ENCODE data around the gene GABRA4. TPM values are rescaled to one million over a fixed set of nuclear protein-coding genes. Genes with fewer than 3 reads are reported as not detected.

The GABRA4 gene
- total and polyA plus RNA-seq, 12 donors, result 2.4 to 57.1 (median 25.4) TPM

GRCh38 chr4:47032405-47033106 is 39.2 kb upstream of the GABRA4 start:
- intact Hi-C loops (cut with DNase I), result loop anchor here in 8 of 10 donors (1.0 to 10.0 kb wide), 9 partner anchors 98 to 352 kb away; no protein-coding TSS in a partner anchor
- Histone ChIP-seq H3K36me3 (no peaks in the 10 kb centered on the region), H3K9me3 (no peaks in the 10 kb centered on the region), H3K4me1 (peaks cover 0 to 15% (median 0%) of the 10 kb centered on the region in 9 donors), H3K27ac (peak overlapping the region in 6 of 10 donors; percentile 5 to 80 (median 75)), H3K27me3 (peaks cover 0 to 59% (median 15%) of the 10 kb centered on the region in 7 donors), H3K4me3 (peak overlapping the region; percentile 9 to 60 (median 53))
- ATAC-seq (peak; percentile 83 to 98 (median 96)), DNase-seq (peak; percentile 59 to 60)
- TF ChIP-seq CTCF (IDR thresholded peaks at IDR 0.05), result peak; percentile 39 to 77 (median 71)
- WGBS, 2 donors, result 3% methylated on average over 46 to 47 of the region's 47 CpGs

GRCh38 chr4:47031751-47032404 is 38.5 kb upstream of the GABRA4 start:
- TF ChIP-seq CTCF (IDR thresholded peaks at IDR 0.05), result no peak
- intact Hi-C loops (cut with DNase I), result loop anchor here in 8 of 10 donors (1.0 to 10.0 kb wide), 9 partner anchors 97 to 353 kb away; no protein-coding TSS in a partner anchor

GRCh38 chr4:47031011-47031678 is 37.8 kb upstream of the GABRA4 start, which contains the start of gene GABRB1:
Gene GABRB1, plus strand, starts transcription at chr4:47031567.
- H3K36me3 ChIP-seq, result no peaks in the 10 kb centered on the region
- no peaks in the 10 kb centered on the region for H3K9me3 ChIP-seq
- TF ChIP-seq CTCF (IDR thresholded peaks at IDR 0.05), result no peak
- ATAC-seq (peak in 5 of 8 donors; percentile 40 to 62 (median 53)), DNase-seq (peak; percentile 24 to 58)
- H3K4me3 ChIP-seq, result peak within 1 kb of the TSS; percentile 9 to 60 (median 53)
- H3K27ac ChIP-seq, result peak within 1 kb of the TSS in 6 of 10 donors; percentile 5 to 80 (median 75)
- WGBS, 2 donors, result 0 to 3% methylated on average over 20 of the region's 20 CpGs
- intact Hi-C loops (cut with DNase I), result loop anchor here in 8 of 10 donors (5.0 to 10.0 kb wide), 6 partner anchors 96 to 354 kb away; no protein-coding TSS in a partner anchor
- H3K27me3 ChIP-seq, result peaks cover 0 to 59% (median 15%) of the 10 kb centered on the region in 7 donors
- H3K4me1 ChIP-seq, result peaks cover 0 to 15% (median 0%) of the 10 kb centered on the region in 9 donors

More at GRCh38 chr4:47031751-47032404, 38.5 kb upstream of the GABRA4 start:
- DNase-seq, result peak in 1 of 2 donors; percentile 4
- 1% methylated on average over 19 of the region's 19 CpGs for WGBS, 2 donors
- Histone ChIP-seq H3K27ac (peak overlapping the region in 6 of 10 donors; percentile 5 to 80 (median 75)), H3K4me3 (peak overlapping the region; percentile 9 to 60 (median 53)), H3K36me3 (no peaks in the 10 kb centered on the region), H3K4me1 (peaks cover 0 to 15% (median 0%) of the 10 kb centered on the region in 9 donors), H3K27me3 (peaks cover 0 to 59% (median 15%) of the 10 kb centered on the region in 7 donors), H3K9me3 (no peaks in the 10 kb centered on the region)
- ATAC-seq, result peak; percentile 35 to 77 (median 60)

- H3K27me3 ChIP-seq, result no peaks in the 10 kb centered on the region
- intact Hi-C loops (cut with DNase I), result no loop called here
- WGBS, 2 donors, result 69 to 86% methylated on average over 1 of the region's 1 CpG
Observed at GRCh38 chr4:47017494-47017893, 24.1 kb upstream of the GABRA4 start.

More at GRCh38 chr4:47017494-47017893, 24.1 kb upstream of the GABRA4 start:
- TF ChIP-seq CTCF (IDR thresholded peaks at IDR 0.05), result no peak
- H3K27ac ChIP-seq, result no peak overlapping the region
- no peaks in the 10 kb centered on the region for H3K4me1 ChIP-seq
- H3K36me3 ChIP-seq, result no peaks in the 10 kb centered on the region
- no peak overlapping the region for H3K4me3 ChIP-seq
- ATAC-seq, result no peak
- H3K9me3 ChIP-seq, result peaks cover 0 to 8% (median 0%) of the 10 kb centered on the region in 11 donors
- DNase-seq, result no peak
